ENCODE measurements around the gene NR1H3. TPM values are rescaled to one million over a fixed set of nuclear protein-coding genes. Genes with fewer than 3 reads are reported as not detected.

The NR1H3 gene
- total RNA-seq, 1 experiment from 2014 or later = 31.6 TPM

- Histone ChIP-seq H3K36me3 (ENCODE audit: low read depth, low read length) (no peaks in the 10 kb centered on the region; the same call in 1 of the 2 replicates), H3K4me2 (ENCODE audit: low read length) (no peak overlapping the region), H3K9me3 (ENCODE audit: low read length) (no peaks in the 10 kb centered on the region), H3K27ac (ENCODE audit: low read length) (no peak overlapping the region), H3F3A (ENCODE audit: low read length, unreplicated experiment) (no peaks in the 10 kb centered on the region), H2AFZ (ENCODE audit: low read length) (no peak overlapping the region), H3K9ac (ENCODE audit: low read length) (no peak overlapping the region), H3K4me1 (ENCODE audit: insufficient read depth, low read length) (no peaks in the 10 kb centered on the region), H4K20me1 (ENCODE audit: low read length) (no peaks in the 10 kb centered on the region), H3K9me2 (replicated peaks; ENCODE audit: low read length) (no peaks in the 10 kb centered on the region), H3K27me3 (ENCODE audit: low read length) (no peaks in the 10 kb centered on the region), H3K79me2 (ENCODE audit: low read length) (no peaks in the 10 kb centered on the region), H3K4me3 (ENCODE audit: low read length) (no peak overlapping the region)
- DNase-seq (no peak), ATAC-seq (no peak)
- ChIA-PET POLR2A (ENCODE audit: unreplicated experiment) (no interaction called here), CTCF (no interaction called here)
- intact Hi-C loops (cut with micrococcal nuclease) = no loop called here
- TF ChIP-seq EZH2 (IDR thresholded peaks at IDR 0.05; ENCODE audit: low read length, unreplicated experiment) = no peak
- no peak for TF ChIP-seq EZH2phosphoT487 (IDR thresholded peaks at IDR 0.05; ENCODE audit: borderline replicate concordance, low read length)
- TF ChIP-seq CTCF (conservative IDR thresholded peaks at IDR 0.05; ENCODE audit: low read depth, low read length) = no peak
- BruUV-seq (replicated peaks) = no TSS peak
Measured at GRCh38 chr11:47318166-47318565, 60.4 kb downstream of the NR1H3 start.

Other genes starting within 250 kb of the NR1H3 start
- gene ARFGAP2, start 81.1 kb upstream of the NR1H3 start, total RNA-seq (2014; rRNA removed) = 97.5 and 125 TPM in 2 replicates
- gene PACSIN3, start 71.6 kb upstream of the NR1H3 start, total RNA-seq (2014; rRNA removed) = 83.9 and 129 TPM in 2 replicates
- 45.4 and 54.5 TPM in 2 replicates for gene DDB2, start 43.0 kb upstream of the NR1H3 start, total RNA-seq (2014; rRNA removed)
- gene ACP2, start 9.2 kb upstream of the NR1H3 start, total RNA-seq (2014; rRNA removed) = 24.2 and 26.6 TPM in 2 replicates
- 23.1 and 26.4 TPM in 2 replicates for gene MADD, start 12.1 kb downstream of the NR1H3 start, total RNA-seq (2014; rRNA removed)
- gene MYBPC3, start 94.7 kb downstream of the NR1H3 start, total RNA-seq (2014; rRNA removed) = not detected in 2 replicates
- gene SPI1, start 120.6 kb downstream of the NR1H3 start, total RNA-seq (2014; rRNA removed) = 0.22 TPM in 1 of 2 replicates, not detected in the other
- 29.4 and 32.5 TPM in 2 replicates for gene SLC39A13, start 150.6 kb downstream of the NR1H3 start, total RNA-seq (2014; rRNA removed)
- 275 and 314 TPM in 2 replicates for gene PSMC3, start 168.4 kb downstream of the NR1H3 start, total RNA-seq (2014; rRNA removed)
- gene RAPSN, start 191.1 kb downstream of the NR1H3 start, total RNA-seq (2014; rRNA removed) = 0.23 TPM in 1 of 2 replicates, not detected in the other